ENCODE results near the gene IQCB1. TPM values are rescaled to one million over a fixed set of nuclear protein-coding genes. Genes with fewer than 3 reads are reported as not detected.

IQCB1 gene
- total and polyA plus RNA-seq, 2 of the 8 experiments (the other 6 are each of a cell fraction or from before 2014, with no cell fraction given) = 21.7 to 31.2 TPM

- Histone ChIP-seq H3K4me3 (ENCODE audit: extremely low read depth in 1 of 4, insufficient read depth in 2 of 4, low read depth in 3 of 4, low read length in 4 of 4) (no peak overlapping the region), H3K14ac (ENCODE audit: insufficient read length) (no peak overlapping the region), H2BK120ac (replicated peaks; ENCODE audit: low read depth, low read length) (no peak overlapping the region), H3K79me2 (ENCODE audit: control insufficient read depth in 1 of 2, insufficient read depth in 2 of 2, low read length in 2 of 2) (no peaks in the 10 kb centered on the region), H2BK12ac (ENCODE audit: low read depth, low read length) (no peak overlapping the region), H3K23ac (ENCODE audit: insufficient read length) (no peak overlapping the region), H3K79me1 (ENCODE audit: low read depth, low read length) (no peaks in the 10 kb centered on the region), H3K36me3 (ENCODE audit: control insufficient read depth in 2 of 4, insufficient read depth in 4 of 4, low read length in 3 of 4) (peaks cover 0 to 30% (median 6%) of the 10 kb centered on the region in 4 experiments; a peak in 3 of 8 replicates), H3K9me3 (ENCODE audit: insufficient read depth in 2 of 2, low read depth in 1 of 2, low read length in 1 of 2) (no peaks in the 10 kb centered on the region), H3K9ac (replicated peaks in 1 of 4; ENCODE audit: extremely low read depth in 1 of 4, low read depth in 3 of 4, low read length in 3 of 4) (no peak overlapping the region), H3K27me3 (replicated peaks in 1 of 4; ENCODE audit: control insufficient read depth in 3 of 4, extremely low read depth in 1 of 4, insufficient read depth in 3 of 4, low read length in 3 of 4) (no peaks in the 10 kb centered on the region), H4K5ac (ENCODE audit: insufficient read length, low read depth, low read length) (no peak overlapping the region), H2BK20ac (ENCODE audit: low read length) (no peak overlapping the region), H3K18ac (ENCODE audit: extremely low read depth, low read length) (no peak overlapping the region), H4K20me1 (replicated peaks in 1 of 2; ENCODE audit: control insufficient read depth in 1 of 2, insufficient read depth in 2 of 2, low read length in 2 of 2) (no peaks in the 10 kb centered on the region), H3K56ac (replicated peaks; ENCODE audit: insufficient read length, low read depth, low read length) (no peak overlapping the region), H3K23me2 (ENCODE audit: low read depth, low read length) (no peaks in the 10 kb centered on the region), H2BK15ac (ENCODE audit: low read length) (no peak overlapping the region), H3K27ac (ENCODE audit: low read depth, low read length) (no peak overlapping the region), H3K4me1 (replicated peaks in 1 of 4; ENCODE audit: control insufficient read depth in 3 of 4, insufficient read depth in 4 of 4, low read length in 3 of 4) (no peaks in the 10 kb centered on the region), H2BK5ac (ENCODE audit: low read depth, low read length) (no peak overlapping the region), H2AFZ (ENCODE audit: low read length) (no peak overlapping the region), H2AK5ac (ENCODE audit: low read depth, low read length) (no peak overlapping the region), H3K4me2 (ENCODE audit: insufficient read depth in 1 of 2, low read depth in 2 of 2, low read length in 2 of 2) (no peak overlapping the region), H3K4ac (replicated peaks; ENCODE audit: insufficient read length, low read depth, low read length) (no peak overlapping the region), H4K8ac (ENCODE audit: extremely low read depth, insufficient read depth, low read length) (no peak overlapping the region), H4K91ac (replicated peaks; ENCODE audit: insufficient read length, low read length) (no peak overlapping the region)
- TF ChIP-seq TCF12 (IDR thresholded peaks at IDR 0.05; ENCODE audit: low read depth, low read length) = no peak
- TF ChIP-seq HDAC6 (IDR thresholded peaks at IDR 0.05; ENCODE audit: low read depth, low read length) = no peak
- TF ChIP-seq SP2 (IDR thresholded peaks at IDR 0.05; ENCODE audit: low read length) = no peak
- TF ChIP-seq KDM5A (IDR thresholded peaks at IDR 0.05; ENCODE audit: low read length) = no peak
- TF ChIP-seq CTBP2 (IDR thresholded peaks at IDR 0.05; ENCODE audit: borderline replicate concordance, insufficient read depth, insufficient read length, low read length) = no peak
- no peak for TF ChIP-seq NRF1 (IDR thresholded peaks at IDR 0.05; ENCODE audit: low read depth, low read length)
- no peak for TF ChIP-seq HDAC2 (IDR thresholded peaks at IDR 0.05; ENCODE audit: borderline replicate concordance in 1 of 2, low read depth in 2 of 2, low read length in 2 of 2)
- TF ChIP-seq CBX8 (IDR thresholded peaks at IDR 0.05; ENCODE audit: borderline replicate concordance, low read depth, low read length) = no peak
- no peak for TF ChIP-seq TBP (IDR thresholded peaks at IDR 0.05; ENCODE audit: low read depth, low read length)
- no peak for TF ChIP-seq ZNF274 (IDR thresholded peaks at IDR 0.05; ENCODE audit: borderline replicate concordance, extremely low read depth, low read length)
- TF ChIP-seq TAF7 (optimal IDR thresholded peaks at IDR 0.05; ENCODE audit: borderline replicate concordance, low read depth, low read length) = no peak
- no peak for TF ChIP-seq SP4 (IDR thresholded peaks at IDR 0.05; ENCODE audit: low read length)
- ChIA-PET CTCF (ENCODE audit: partially characterized antibody) (no interaction called here), POLR2A (ENCODE audit: partially characterized antibody) (no interaction called here)
- WGBS, 2 experiments (ENCODE audit: extremely low coverage in 1 of 2, insufficient coverage in 1 of 2, insufficient read length in 1 of 2, insufficient replicate concordance in 2 of 2, low coverage in 1 of 2, low lambda C conversion rate in 2 of 2, missing lambda C conversion rate in 1 of 2) = 89% methylated on average over 2 of the region's 2 CpGs; no CpG with 5 or more reads in 1 of the 2 experiments
- no peak for DNase-seq (ENCODE audit: low read depth in 1 of 2, low spot score in 2 of 2)
- no peak for FAIRE-seq
These were observed 40.4 kb downstream of the IQCB1 start for GRCh38 chr3:121794264-121794983.
